Ramos (cell line): Measurements from ENCODE around the gene AGAP1.
"Not testable (repeated sequence)": the region's sequence is repeated elsewhere in the genome, so short reads cannot be mapped to it uniquely, and the experiment has no call there.

Experiments used
- in situ Hi-C: fragments of 300-500 bp; cut with MboI; formaldehyde crosslinking; loops from one replicate; pipeline ENCODE4 v1.14.3; 2022; ENCODE audit warnings: low sequenced_read_pairs; ENCODE audit not compliant: unreplicated experiment

AGAP1 gene

DNA sequence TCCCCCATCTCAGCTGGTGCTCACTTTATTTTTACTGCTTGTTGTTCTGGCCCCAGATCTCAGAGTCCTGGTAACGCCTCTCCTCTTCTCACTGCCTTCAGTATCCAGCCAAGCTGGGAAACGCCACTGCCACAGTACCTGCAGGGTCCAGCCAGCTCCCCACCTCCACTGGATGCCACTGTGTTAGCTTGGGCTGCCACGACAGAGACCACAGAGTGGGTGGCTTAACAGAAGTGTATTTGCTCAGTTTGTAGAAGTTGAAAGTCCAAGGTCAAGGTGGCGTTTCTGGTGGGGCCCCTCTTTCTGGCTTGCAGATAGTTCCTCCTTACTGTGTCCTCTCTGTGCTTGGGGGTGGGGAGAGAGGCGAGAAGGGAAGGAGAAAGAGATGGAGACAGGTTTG lies 107.1 kb downstream of the AGAP1 start:
- in situ Hi-C loops = no loop called here

GRCh38 chr2:235601960-235602704 lies 108.3 kb downstream of the AGAP1 start:
- in situ Hi-C loops = no loop called here

DNA sequence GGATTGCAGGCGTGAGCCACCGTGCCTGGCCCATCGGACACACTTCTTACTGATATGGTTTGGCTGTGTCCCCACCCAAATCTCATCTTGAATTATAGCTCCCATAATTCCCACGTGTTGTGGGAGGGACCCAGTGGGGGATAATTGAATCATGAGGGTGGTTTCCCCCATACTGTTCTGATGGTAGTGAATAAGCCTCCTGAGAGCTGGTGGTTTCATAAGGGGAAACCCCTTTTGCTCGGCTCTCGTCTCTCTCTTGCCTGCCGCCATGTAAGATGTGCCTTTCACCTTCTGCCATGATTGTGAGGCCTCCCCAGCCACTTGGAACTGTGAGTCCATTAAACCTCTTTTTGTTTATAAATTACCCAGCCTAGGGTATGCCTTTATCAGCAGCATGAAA lies 109.1 kb downstream of the AGAP1 start:
- in situ Hi-C loops = not testable (repeated sequence)

- in situ Hi-C loops = no loop called here
Measured at GRCh38 chr2:235603659-235604058, 109.8 kb downstream of the AGAP1 start.

DNA sequence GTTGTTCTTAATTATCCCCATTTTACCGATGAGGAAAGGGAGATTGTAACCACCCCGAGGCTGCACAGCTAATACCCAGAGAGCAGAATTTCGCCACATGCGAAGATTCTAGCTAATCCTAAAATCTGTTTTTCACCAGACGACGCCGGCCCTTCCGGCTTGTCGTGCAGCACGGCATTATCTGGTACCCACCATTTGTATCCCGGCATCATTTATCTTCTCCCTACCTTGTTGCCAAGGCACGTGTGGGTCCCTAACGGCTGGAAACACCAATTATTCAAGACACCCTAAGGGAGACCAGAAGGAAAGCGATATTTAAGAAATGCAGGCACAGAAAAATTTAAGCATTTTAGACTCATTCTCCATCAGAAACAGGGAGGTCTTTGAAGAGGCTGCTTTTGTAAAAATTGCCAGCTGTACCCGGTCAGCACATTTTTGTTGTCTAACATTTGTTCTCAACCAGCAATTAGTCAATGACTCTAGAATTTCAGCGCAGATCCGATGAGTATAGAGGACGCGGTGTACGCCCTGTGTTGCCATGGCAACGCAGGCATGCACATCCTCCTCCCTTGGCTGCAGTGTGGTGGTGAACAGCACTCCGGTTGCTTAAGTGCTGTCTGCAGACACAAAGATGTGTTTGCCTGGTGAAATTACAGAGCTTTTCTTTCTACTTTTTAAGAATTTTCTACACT lies 111.6 kb downstream of the AGAP1 start:
- in situ Hi-C loops = no loop called here

DNA sequence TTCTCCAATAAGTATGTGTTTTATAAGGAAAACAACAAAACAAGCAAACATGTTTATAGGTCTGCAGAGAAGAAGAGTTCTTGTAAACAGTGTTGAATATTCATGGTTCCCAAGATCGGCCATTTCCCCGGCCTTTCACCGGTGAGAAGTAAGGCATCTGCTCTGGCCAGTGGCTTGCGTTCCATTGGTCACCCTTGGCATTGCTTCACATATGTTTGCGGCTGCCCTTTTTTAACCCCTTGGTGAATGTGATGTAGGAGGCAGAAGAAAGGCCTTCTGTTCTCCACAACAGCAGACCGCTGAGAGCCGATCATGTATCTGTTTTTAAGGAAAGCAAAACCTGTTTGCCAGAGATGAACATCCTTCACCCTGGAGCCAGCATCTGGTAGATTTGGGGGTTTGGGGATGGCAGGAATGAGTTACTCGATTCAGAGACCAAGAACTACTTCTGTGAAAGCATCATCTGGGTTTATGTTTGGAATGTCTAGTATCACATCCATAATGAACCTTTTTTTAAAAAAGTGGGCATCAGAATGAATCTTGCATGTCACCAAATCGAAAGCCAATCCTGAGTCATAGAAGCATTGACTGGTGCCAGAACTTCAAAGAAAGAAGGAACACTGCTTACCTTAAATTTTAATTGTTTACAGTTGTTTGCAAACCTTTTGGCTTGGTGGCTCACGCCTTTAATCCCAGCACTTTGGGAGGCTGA lies 112.3 kb downstream of the AGAP1 start:
- in situ Hi-C loops = no loop called here

GRCh38 chr2:235607546-235608199 lies 113.8 kb downstream of the AGAP1 start:
- in situ Hi-C loops = no loop called here

- in situ Hi-C loops = no loop called here
Measured at GRCh38 chr2:235608200-235608887, 114.5 kb downstream of the AGAP1 start.

DNA sequence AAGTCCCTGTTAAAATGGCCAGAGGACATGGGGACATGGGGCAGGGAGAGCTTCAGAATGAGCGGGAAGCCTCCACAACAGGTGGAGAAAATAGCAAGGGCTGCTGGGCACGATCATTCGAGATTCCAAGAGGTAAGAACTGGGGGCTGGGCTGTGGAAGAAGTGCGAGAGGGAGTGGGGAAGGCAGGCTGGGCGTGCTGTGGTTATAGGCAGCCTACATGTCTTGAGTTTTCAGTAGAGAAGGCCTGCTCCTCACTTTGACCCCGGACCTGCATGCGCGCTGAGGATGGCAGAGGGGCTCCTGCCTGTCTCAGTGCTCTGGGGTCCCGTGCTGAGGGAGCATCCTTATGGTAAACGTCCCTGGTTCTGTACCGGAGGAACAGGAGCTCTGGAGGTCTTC lies 115.5 kb downstream of the AGAP1 start:
- in situ Hi-C loops = no loop called here

GRCh38 chr2:235609746-235610145 lies 115.9 kb downstream of the AGAP1 start:
- in situ Hi-C loops = loop anchor here (10.0 kb wide), 1 partner anchor 135 kb away; no protein-coding TSS in a partner anchor

- in situ Hi-C loops = loop anchor here (10.0 kb wide), 1 partner anchor 134 kb away; no protein-coding TSS in a partner anchor
Measured at GRCh38 chr2:235610696-235611257, 116.9 kb downstream of the AGAP1 start.

GRCh38 chr2:235611349-235611748 lies 117.5 kb downstream of the AGAP1 start:
- in situ Hi-C loops = loop anchor here (10.0 kb wide), 1 partner anchor 133 kb away; no protein-coding TSS in a partner anchor

DNA sequence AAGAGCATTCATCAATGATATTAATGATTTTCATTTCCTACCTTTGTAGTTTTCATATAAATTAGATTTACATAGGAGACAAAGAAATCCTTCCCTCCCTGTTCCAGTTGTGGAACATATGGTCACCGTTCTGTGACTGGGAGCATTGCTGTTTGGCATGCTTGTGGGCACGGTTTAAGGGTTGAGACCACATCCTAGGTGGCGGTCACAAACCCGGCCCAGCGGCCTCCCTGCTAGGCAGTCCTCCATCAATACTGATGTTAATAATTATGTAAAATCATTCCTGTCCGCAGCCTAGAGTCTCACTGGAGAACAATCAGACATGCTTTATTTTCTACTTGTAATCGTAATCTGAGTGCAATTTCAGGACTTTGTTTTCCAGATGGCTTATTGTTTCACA lies 117.9 kb downstream of the AGAP1 start:
- in situ Hi-C loops = loop anchor here (10.0 kb wide), 1 partner anchor 133 kb away; no protein-coding TSS in a partner anchor

- in situ Hi-C loops = loop anchor here (10.0 kb wide), 1 partner anchor 132 kb away; no protein-coding TSS in a partner anchor
Measured at GRCh38 chr2:235612181-235612950, 118.5 kb downstream of the AGAP1 start.

DNA sequence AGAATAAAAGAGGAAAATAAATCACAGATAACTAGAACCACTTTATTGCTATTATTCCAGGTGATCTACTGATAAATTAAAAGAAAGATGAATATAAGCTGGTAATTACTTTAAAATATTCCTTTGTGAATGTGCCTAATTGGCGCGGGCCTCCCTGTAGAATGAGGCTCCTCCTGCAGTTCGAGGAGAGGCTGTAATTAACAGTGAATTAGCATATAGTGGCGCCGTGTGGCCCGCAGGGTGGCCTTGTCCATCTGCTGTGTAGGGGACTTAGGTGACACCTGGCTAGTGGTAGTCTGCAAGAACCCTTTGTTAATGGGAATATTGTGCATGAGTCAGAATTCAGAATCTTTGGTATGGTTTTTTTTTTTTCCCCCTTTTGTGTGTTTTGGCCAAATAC lies 119.8 kb downstream of the AGAP1 start:
- in situ Hi-C loops = loop anchor here (10.0 kb wide), 1 partner anchor 131 kb away; no protein-coding TSS in a partner anchor

- in situ Hi-C loops = loop anchor here (10.0 kb wide), 1 partner anchor 130 kb away; no protein-coding TSS in a partner anchor
Measured at GRCh38 chr2:235614176-235614860, 120.5 kb downstream of the AGAP1 start.

GRCh38 chr2:235614900-235615712 lies 121.3 kb downstream of the AGAP1 start:
- in situ Hi-C loops = loop anchor here (10.0 kb wide), 1 partner anchor 130 kb away; no protein-coding TSS in a partner anchor
